Epithelial cell of esophagus (primary cell): ENCODE results near the gene PTPRR.
A peak's percentile ranks its signal among the peaks of the same experiment; 100 is the strongest.

Experiments
- DNase-seq: peaks from one replicate; pipeline ENCODE4 v3.0.0; 2010; ENCODE audit warnings: low read depth
- H3K4me3 ChIP-seq: 2 replicates; pipeline ENCODE4 v1.5.1; 2011; ENCODE audit warnings: mild to moderate bottlenecking, low read length, control low read depth
- TF ChIP-seq, protein P1 (sequence below): IDR thresholded peaks from 2 replicates; pipeline ENCODE4 v1.5.1; 2011; ENCODE audit warnings: low read depth, mild to moderate bottlenecking, low read length, control low read depth, inconsistent platforms; ENCODE audit not compliant: insufficient read depth; ENCODE audit errors: missing control alignments

PTPRR gene

DNA sequence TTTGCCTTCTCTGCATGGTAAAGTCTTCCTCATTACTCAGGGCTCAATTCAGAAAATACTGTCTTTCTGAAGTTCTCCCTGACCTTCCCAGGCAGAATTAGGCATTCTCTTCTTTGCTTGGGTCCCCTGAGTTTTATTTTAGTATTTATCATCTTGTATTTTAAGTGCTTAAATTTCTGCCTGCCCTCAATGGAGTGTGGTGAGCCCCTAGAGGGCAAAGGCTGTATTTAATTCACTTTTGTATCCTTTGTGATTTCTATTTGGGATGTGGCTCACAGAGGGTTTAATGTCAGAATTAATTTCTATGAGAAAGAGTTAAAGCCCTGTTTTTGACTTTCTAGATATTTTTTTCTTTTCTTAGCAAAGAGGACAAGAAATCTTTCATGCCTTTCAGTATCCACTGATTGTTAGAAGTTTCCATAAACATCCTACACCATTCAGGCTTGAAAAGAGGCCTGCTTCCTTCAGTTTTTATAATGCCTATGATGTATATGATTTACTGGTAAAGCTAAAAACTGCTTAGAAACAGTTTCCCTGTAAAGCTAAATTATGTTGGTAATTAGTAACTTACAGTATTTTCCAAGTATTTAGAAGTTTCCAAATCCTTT is 227.8 kb downstream of the PTPRR start:
- peak; percentile 23 for DNase-seq
- no peak overlapping the region for H3K4me3 ChIP-seq
- TF ChIP-seq, protein P1, sequence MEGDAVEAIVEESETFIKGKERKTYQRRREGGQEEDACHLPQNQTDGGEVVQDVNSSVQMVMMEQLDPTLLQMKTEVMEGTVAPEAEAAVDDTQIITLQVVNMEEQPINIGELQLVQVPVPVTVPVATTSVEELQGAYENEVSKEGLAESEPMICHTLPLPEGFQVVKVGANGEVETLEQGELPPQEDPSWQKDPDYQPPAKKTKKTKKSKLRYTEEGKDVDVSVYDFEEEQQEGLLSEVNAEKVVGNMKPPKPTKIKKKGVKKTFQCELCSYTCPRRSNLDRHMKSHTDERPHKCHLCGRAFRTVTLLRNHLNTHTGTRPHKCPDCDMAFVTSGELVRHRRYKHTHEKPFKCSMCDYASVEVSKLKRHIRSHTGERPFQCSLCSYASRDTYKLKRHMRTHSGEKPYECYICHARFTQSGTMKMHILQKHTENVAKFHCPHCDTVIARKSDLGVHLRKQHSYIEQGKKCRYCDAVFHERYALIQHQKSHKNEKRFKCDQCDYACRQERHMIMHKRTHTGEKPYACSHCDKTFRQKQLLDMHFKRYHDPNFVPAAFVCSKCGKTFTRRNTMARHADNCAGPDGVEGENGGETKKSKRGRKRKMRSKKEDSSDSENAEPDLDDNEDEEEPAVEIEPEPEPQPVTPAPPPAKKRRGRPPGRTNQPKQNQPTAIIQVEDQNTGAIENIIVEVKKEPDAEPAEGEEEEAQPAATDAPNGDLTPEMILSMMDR, result peak; percentile 51

DNA sequence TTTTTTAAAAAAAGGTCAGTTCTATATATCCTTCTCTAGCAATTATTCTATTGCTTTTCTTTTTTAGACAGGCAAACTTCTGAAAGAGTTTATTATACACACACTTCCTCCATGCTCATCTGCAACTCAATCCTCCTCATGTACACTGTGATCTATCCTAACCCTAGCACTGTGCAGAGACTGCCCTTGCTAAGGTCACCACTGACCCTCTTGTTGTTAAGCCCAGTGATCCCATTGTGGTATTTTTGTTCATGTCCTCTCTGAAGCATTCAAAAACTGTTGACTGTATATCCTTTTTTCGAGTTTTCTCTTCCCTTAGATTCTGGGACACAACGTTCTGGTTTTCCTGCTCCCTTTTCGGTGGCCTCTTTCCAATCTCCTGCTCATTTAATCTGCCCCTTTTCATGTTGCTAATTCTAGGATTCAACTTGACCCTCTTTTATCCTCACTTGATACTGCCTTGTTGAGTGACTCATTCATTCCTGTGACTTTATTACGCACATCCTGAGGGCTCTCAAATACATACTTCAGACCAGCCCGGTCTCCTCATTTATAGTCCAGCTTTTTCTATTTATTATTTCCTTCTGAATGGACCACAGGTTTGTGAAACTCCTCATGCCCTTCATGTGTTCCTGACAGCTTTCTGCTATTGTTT is 229.4 kb downstream of the PTPRR start:
- H3K4me3 ChIP-seq, result no peak overlapping the region

DNA sequence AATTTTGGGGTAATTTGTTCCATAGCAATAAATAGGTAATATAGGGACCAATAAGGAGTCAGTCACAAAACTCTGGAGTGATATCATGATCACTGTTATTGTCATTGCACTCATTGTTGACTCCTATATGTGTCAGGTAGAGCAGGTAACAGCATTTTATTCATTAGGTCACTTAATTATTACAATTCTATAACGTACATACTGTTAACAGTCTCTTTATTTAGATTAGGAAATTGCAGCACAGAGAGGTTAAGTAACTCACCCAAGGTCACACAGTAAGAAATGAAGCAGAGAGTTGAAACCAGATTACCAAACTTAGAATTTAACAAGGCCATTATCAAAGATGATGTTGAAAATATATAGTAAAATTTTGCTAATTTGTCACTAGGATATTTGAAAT is 233.6 kb downstream of the PTPRR start:
- no peak overlapping the region for H3K4me3 ChIP-seq
- no peak for DNase-seq
- TF ChIP-seq, protein P1, result no peak

More for the DNA sequence above, 229.4 kb downstream of the PTPRR start:
- DNase-seq, result peak; percentile 33
- TF ChIP-seq, protein P1, result no peak

DNA sequence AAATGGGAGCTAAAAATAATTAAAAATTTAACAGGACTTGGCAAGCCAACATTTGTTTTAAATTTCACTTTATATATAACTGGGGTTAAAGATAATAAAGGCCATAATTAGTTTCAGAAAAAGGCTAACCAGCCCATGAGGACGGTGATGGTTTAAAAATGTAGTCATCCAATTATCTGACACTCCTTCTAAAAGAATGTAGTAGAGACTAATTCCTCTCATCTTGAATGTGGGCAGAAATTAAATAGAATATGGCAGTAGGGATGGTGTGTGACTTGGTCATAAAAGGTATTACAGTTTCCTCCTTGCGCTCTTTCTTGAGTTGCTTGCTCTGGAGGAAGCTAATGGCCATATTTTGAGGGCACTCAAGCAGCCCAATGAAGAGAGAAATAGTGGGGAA is 234.2 kb downstream of the PTPRR start:
- TF ChIP-seq, protein P1, result no peak
- no peak overlapping the region for H3K4me3 ChIP-seq
- no peak for DNase-seq

DNA sequence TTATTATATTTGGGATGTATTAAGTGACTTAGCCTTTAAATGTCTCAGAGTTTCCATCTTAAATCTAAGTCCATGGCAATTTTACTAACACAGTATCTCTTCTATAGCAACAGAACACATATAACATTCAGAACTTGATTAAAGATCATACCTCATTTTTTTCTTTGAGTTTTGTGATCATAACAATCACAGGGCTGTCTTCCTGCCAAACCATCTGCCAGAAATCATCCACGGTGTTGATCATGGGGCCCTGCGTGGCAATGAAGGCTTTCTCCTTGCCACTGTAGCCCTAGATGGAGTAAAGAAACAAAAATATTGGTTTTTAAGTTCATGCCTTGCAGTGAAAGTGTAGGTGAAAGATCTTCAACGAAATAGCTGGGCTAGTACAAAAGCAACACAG is 236.6 kb downstream of the PTPRR start:
- H3K4me3 ChIP-seq, result no peak overlapping the region
- TF ChIP-seq, protein P1, result no peak
- no peak for DNase-seq

DNA sequence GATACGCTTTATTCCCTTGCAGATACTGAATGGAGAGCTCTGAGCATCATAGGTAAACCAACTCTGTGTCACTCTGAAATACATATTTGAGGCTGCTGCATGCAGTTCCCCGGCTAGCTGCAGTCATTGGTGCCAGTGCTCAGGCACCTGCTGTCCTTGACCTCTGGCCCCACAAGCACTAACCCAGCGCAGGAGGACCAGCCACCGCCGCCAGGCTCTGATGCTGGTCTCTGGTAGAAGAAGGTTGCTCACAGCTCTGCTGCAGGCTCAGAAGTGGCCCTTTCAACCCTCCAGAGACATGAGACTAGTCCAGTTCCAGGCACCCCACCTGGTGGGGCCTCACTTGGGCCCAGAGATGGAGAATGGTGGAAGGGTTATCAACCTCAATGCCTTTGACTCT is 248.8 kb downstream of the PTPRR start:
- no peak for DNase-seq

More for the DNA sequence above, 248.8 kb downstream of the PTPRR start:
- H3K4me3 ChIP-seq, result no peak overlapping the region
- TF ChIP-seq, protein P1, result no peak
